A549 (cell line): ENCODE results near the gene TGFBRAP1.

Experiments
- CTCF ChIP-seq: fragments of >200 bp; sonication (Bioruptor Twin); formaldehyde crosslinking; IDR thresholded peaks from 3 replicates; pipeline ENCODE4 v1.5.1; 2016
- ZFP36 ChIP-seq: fragments of 450-650 bp; IDR thresholded peaks from 2 replicates; pipeline ENCODE4 v1.6.1; 2014; ENCODE audit warnings: borderline replicate concordance; ENCODE audit not compliant: partially characterized antibody

GRCh38 chr2:105376010-105376409 is 46.5 kb upstream of the TGFBRAP1 start:
- TF ChIP-seq CTCF (no peak), ZFP36 (no peak)
